RKO (cell line): ENCODE data around the gene EID2.

Source experiments
- DNase-seq: peaks from one replicate; pipeline ENCODE4 v3.0.0-alpha.2; 2016; ENCODE audit warnings: low spot score

The EID2 gene

GRCh38 chr19:39539518-39540332 is at the start of gene EID2:
Gene EID2 (minus strand): TSS chr19:39540161. CDS start chr19:39540079, 82 bp downstream.
- DNase-seq: peak; percentile 96

GRCh38 chr19:39588066-39588465 is 48.1 kb upstream of the EID2 start:
- no peak for DNase-seq

DNA sequence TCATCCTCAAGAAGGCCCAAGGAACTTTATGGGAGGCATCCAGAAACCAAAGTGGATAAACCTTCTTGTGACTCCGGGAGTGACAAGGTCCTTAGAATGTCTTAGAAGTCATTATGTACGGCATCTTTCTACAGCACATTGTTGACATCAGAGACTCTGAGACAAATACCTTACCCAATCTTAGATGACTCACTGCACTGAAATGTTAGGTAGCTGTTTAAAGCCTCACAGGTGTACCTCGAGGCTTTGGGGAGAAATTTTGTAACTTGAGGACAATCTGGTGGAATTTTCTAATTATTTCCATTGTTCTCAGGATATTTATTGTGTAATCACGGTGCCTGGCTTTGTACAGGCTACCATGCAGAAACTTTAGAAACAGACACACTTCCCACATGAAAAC is 47.5 kb upstream of the EID2 start:
- no peak for DNase-seq

- no peak for DNase-seq
Measured at GRCh38 chr19:39582891-39583625, 43.1 kb upstream of the EID2 start.

GRCh38 chr19:39582442-39582841 is 42.5 kb upstream of the EID2 start:
- no peak for DNase-seq

- peak; percentile 7 for DNase-seq
Measured at GRCh38 chr19:39568604-39569003, 28.6 kb upstream of the EID2 start.

GRCh38 chr19:39566064-39566463 is 26.1 kb upstream of the EID2 start:
- no peak for DNase-seq

- peak; percentile 38 for DNase-seq
Measured at GRCh38 chr19:39563408-39563807, 23.4 kb upstream of the EID2 start.

- no peak for DNase-seq
Measured at GRCh38 chr19:39558624-39559117, 18.7 kb upstream of the EID2 start.

DNA sequence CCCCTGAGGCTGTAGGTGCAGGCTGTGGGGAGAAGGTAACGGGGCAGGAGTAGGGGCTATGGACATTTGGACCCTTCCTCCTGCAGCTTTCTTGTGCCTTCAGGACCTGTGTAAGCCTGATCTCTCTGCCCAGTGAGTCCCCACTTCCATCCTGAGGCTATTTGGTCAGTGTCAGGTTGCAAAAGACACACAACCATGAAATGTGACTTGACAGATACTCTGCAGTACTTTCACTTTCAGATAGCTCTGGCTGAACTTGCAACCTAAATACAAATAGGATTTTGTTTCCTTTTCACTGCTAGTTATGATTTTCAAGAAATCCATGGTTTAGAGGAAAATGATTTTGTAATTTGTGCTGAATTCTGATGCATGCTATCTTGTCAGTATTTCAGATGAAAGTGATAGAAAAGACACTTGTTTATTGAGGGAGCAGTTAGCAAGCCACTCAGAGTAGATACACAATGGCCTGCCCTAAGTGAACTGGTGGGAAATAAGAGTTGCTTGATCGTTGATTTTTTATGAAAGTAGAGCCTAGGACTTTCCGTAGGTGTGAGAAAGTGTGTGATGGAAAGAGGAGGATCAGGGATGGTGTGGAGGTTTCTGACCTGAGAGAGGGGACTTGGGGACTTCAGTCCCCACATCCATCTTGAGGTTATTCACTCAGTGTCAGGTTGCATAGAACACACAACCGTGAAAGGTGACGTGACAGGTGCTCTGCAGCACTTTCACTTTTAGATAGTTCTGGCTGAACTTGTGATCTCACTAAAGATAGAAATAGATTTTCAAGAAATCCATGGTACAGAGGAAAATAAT is 18.1 kb upstream of the EID2 start:
- DNase-seq: no peak

DNA sequence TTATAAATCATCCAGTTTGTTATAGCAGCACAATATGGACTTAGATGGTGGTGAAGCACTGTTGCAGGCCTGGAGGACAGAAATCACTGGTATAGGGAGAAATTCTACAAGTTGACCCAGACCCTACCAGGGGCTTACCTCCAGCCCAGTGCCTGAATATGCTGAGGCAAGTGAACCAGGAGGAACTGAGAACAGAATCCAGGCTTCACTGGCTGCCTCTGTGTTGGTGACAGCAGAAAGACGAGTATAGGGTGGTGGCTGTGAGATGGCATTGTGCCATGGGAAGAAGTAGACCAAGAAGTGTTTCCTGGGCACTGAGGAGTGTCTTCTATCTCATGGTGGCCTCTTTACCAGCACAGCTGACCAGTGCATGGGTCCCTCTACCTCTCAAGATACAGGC is 15.9 kb upstream of the EID2 start:
- no peak for DNase-seq

- DNase-seq: no peak
Measured at GRCh38 chr19:39554701-39555311, 14.8 kb upstream of the EID2 start.

DNA sequence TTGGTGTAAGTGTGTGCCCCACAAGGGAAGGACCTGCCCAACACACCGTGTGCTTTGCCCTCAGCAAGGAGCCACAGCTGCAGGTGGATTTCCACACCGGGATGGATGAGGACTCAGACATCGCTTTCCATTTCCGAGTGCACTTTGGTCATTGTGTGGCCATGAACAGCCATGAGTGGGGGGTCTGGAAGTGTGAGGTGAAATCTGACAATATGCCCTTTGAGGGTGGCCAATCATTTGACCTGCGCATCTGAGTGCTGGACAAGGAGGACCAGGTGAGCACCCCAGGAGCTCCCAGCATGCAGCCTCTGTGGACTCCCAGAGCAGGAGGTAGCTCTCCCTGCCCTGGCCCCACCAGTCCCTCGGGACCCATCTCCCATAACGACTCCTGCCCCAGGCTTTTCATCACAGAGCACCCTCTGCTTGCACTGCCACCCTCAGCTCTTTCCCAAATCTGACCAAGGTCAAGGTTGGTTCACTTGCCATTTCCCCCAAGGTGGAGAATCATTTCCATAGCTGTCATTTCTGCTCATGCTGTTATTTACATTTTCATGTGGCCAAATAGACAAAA is 13.2 kb upstream of the EID2 start:
- no peak for DNase-seq

GRCh38 chr19:39550197-39550596 is 10.2 kb upstream of the EID2 start:
- no peak for DNase-seq

DNA sequence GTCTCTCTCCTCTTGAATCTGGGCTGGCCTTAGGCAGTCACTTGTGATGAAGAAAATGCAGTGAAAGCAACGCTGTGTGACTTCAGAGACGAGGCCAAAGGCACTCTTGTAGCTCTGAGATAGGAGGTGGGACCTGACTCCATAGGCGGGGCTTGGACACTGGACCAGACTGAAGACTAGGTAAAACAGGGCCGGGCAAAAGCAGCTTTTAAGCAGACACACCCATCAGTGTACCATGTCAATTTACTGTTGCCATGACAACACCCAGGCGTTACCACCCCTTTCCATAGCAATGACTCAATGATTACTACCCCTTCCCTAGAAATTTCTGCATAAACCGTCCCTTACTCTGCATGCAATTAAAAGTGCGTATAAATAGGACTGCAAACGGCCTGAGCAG is 6.6 kb upstream of the EID2 start:
- no peak for DNase-seq

DNA sequence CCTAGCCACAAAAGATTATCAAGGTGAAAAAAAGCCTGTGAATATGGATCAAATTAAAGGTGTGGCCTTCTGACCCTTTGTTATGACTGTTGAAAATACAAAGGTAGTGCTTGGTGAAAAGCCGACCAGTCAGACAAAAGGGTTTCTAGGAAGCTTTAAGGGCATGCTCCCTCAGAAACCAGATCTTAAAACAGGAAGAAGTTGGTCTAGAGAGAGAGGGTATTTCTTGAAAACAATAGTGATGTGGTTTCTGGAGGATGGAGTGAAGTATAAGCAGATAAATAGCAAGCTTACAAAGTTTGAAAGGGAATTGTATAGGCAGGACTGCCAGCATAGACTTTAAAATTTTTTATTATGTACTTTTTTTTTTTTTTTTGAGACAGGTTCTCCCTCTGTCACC is 5.0 kb upstream of the EID2 start:
- DNase-seq: no peak

GRCh38 chr19:39544226-39544903 is 4.4 kb upstream of the EID2 start:
- DNase-seq: no peak

GRCh38 chr19:39543477-39543857 is 3.5 kb upstream of the EID2 start:
- DNase-seq: no peak

GRCh38 chr19:39542206-39542605 is 2.2 kb upstream of the EID2 start:
- no peak for DNase-seq

- no peak for DNase-seq
Measured at GRCh38 chr19:39540333-39540673, 342 bp upstream of the EID2 start.

GRCh38 chr19:39539165-39539517 is 820 bp downstream of the EID2 start:
- DNase-seq: peak; percentile 65
